Measurements from ENCODE around the gene S100A5.

S100A5 gene

DNA sequence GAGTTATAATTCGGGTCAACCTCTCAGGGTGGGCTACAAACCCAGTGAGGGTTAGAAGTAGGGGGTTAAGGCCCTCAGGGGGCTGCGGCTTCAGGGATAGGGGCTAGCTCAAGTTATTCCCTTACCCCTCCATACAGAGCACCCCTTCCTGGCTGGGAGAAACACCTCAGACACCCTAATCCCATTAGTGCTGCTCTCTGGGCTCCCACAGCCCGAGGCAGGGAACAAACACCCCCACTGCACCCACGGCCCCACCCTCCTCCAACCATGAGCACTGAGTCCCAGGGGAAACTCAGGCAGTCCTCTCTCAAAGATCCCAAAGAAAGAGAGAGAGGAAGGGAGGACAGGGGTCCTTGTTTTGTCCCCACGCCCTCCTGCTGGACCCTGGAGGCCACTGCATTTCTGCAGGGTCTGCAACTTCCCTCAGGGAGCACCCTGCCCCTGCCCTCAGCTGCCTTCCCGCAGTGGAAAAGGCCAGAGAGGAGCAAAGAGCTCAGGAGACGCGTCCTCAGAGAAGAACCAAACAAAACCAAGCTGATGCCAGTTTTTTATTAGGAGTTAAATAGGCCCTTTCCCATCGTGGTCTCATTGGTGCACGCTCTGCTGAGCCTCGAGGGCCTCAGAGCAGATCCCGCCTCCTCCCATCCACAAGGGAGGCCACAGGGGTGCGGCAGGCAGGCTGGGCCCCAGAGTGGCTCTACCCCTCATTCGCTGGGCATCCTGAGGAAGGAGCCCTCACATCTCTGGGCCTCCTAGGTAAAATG is 6.2 kb upstream of the S100A5 start:
- no peak for DNase-seq

DNA sequence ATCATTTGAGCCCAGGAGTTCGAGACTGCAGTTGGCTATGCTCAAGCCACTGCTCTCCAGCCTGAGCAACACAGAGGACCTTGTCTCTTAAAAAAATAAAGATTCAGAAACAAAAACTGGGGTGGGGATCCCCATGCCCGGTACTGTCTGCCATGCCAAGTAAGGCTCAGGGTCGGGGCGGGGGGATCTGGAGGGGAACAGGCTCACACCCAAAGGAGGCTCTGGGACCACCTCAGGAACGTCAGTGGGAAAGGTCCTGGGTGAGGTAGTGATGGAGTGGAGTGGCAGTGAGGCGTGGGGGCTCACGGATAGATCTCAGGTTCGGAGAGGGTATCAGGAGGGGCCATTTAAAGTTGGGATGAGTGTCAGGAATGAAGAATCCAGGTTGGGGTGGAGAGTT is 5.6 kb upstream of the S100A5 start:
- no peak for DNase-seq

DNA sequence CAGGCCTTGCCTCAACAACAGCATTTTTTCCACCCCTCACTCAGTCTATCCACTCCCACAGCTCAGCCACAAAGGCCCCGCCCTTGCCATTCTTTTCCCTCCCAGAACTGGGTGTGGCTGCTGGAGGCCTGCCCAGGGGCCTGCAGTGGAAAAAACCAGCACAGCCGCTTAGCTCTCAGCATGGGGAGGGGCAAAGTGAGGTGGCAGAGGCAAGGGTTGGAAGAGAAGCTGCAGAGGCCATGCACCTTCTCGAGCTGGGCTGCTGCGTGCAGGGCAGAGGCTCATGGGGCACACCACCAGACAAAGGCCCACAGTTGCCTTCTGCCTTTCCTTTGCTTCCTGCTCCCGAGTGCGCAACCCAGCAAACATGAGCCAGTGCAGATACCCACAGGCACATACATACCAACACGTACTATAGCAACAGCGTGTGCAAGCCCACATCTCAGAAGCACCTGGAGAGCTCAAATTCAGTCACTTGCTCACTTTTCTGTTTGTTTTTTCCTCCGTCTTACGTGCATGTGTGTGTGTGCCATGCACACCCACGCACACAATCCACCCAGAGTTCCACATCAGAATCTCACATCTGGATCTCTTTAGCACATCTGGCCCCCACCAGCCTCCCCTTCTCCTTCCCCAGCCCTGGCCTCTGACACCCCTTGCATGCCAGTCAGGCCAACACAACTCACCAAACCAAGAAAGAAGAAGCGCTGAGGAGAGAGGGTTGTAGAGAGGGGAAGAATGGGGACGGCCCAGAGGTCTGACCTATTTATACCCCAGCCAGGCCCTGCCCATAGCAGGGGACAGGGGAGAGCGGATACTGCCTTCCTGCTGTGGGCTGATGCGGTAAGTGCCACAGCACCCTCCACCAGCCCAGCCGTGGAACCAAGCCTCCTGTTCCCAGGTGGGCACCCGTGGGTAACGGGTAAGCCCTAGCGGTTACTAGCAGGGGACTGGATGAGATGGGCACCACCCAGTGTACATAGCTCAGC is 4.6 kb upstream of the S100A5 start, which contains the start of gene S100A4:
Gene S100A4, minus strand, starts transcription at position 740 of the 989 bp plus-strand sequence. CDS start 1,012 bp downstream, outside the sequence.
- DNase-seq: no peak

DNA sequence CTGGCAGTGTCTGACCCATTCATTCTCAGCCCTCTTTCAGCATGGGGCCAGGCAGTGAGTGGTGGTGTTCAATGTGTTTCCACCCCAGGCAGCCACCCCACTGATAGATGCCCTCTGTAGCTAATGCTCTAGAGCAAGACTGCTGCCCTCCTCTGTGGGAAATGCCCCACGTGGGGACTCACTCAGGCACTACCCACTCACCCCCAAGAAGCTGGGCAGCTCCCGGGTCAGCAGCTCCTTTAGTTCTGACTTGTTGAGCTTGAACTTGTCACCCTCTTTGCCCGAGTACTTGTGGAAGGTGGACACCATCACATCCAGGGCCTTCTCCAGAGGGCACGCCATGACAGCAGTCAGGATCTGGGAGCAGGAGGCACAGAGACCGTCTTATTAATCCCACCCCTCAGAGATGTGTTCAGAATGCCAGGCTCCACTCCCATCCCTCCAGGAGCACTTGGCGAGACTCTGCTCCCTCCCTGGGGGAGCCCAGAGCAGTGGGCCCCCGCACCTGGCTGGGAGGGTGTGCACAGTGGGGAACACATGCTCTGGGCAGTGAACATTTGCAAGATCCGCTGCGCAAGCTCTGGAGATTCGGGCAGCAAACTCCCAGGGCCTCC is 3.8 kb upstream of the S100A5 start:
- DNase-seq: no peak

DNA sequence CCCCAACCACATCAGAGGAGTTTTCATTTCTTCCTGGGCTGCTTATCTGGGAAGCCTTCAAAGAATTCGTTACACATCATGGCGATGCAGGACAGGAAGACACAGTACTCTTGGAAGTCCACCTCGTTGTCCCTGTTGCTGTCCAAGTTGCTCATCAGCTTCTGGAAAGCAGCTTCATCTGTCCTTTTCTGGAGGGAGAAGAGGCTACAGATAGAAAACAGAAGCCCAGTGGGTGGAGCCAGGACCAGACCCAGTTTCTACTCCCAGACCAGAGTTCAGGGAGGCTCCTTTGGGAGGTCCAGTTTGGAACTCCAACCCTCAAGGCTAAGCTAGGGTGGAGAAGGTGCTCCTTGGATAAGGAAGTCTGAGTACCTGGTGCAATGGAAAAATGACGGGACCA is 3.0 kb upstream of the S100A5 start:
- DNase-seq: no peak

DNA sequence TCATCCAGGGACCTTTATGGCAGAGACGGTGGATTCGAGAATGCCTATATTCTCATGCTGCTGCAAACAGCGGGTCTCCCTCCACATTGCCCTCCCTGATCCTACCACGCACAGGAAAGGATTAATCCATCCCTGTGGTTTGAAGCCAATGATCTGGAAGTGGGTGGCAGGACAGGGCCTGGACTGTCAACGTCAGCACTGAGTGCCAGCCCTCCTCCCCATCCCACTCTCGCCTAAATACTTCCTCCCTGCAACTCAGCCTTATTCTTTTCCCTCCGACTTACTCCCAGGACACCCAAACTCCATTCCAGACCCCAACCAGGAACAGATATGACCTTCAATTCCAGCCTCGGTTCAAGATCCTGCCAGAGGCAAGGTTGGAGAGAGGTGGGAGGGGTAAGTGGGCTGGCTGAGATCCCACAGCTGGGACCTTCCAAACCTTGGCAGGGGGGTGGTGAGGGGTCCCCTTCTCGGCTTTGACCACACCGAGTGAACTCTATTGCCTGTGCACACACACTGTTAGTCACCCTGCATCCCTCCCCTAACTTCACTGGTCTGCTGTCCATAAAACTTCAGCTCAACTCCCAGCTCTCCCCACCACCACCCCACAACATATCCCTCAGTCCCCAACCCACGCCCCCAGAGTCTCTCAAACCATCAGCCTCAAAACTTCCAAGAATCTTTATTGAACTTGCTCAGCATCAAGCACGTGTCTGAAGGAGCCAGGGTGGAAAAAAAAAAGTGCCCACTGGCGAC is 2.4 kb upstream of the S100A5 start:
- no peak for DNase-seq

DNA sequence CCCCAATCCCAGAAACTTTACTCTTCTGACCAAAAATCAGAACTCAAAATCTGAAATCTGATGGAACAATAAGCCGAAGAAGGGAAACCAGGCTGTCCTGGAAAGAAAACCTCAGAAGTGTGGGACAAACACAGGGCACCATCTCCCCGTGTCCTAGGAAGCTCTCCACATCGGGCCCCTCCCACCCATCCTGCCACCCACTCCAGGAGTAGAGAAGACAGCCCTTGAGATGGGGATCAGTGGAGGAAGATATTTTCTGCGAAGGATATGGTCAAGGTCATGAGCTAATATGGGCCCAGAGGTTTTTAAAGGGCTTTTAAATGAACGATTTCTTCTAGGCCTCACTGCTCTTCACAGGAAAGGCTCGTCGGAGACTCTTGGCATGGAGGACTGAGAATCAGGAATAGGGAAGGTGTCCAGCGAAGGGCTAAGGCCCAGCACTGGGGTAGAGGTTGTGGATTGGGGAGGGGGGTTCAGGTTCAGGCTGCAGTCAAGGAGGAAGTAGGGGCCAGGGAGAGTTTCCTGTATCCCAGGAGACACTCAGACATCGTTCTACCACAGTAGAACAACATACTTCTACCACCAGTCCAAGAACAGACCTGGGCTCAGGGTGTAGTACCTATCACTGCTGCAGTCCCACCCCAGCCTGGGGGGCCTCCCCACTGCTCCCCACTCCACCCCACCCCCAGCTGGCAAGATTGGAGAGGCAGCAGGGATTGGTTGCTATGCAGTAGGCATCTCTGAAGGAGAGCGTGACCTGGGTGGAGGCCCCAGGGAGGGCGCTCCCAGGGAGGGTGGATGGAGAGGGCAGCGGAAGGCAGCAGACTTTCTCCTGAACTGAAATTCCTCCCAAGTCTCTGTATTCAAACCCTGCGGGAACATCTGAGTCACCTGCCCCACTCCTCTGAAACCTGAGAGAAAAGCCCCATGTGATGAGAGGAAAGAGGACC is 1.2 kb upstream of the S100A5 start:
- DNase-seq: no peak

DNA sequence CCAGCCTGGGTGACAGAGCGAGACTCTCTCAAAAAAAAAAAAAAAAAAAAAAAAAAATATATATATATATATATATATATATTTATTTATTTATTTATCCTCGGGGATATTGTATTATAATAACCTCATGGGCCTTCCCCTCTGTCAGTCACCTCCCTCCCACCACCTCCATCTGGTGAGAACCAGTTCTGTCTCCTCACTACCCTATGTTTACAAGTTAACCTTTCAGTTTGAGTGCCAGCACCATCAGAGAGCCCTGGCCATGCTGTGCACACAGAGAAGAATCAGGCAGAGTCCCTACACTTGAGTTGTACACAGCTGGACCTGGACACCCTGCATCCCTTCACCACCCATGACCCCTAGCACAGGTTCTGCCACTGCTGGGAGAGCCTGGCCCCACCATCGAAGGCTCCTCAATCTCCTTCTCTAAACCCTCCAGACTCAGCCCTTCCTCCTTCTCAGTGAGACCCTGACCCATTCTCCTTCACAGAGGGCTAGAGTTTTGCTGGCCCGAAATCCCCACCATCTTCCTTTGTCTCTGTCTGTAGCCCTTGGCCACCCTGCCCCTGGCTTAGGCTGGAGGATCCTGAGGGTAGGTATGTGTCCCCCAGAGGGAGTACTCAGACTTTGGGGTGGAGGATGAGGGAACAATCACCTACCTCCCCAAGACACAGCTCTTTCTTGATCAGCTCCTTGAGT is 1.2 kb downstream of the S100A5 start:
- DNase-seq: no peak

DNA sequence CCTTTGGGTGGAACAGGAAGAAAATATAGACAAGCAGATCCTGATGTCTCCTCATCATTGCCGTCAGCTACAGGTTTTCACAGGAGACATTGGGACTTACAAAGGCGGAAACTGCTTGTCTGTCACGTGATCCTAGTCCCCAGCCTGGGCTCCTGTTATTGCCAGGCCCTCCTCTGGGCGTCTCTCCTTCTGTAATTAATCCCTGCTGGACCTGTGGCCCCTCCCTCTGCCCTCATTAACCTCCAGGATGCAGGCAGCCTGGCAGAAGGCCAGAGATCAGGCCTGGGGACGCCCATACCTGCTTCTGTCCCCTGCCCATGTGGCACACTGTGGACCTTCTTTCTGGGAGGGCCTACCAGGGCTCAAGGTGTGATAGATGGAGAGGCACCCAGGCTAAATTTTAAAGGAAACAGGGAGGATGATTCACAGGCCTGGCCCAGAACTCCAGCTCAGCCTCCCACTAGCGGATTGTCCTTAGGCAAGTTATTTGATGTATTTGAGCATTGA is 2.4 kb downstream of the S100A5 start:
- DNase-seq: no peak

DNA sequence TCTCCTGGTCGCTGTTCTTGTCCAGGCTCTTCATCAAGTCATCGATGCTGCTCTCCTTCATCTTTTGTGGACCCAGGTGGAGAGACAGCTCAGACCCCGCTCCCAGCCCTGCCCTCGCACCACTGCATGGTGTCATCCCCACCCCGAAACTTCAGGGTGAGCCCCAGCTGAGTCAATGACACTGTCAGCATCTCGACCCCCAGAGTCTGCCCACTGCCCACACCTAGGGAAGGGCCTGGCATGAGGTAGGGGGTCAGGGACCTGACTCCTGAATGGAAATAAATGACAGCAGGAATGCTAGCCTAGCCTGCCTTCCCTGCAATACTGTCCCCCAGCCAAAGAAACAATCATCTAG is 3.4 kb downstream of the S100A5 start:
- no peak for DNase-seq

DNA sequence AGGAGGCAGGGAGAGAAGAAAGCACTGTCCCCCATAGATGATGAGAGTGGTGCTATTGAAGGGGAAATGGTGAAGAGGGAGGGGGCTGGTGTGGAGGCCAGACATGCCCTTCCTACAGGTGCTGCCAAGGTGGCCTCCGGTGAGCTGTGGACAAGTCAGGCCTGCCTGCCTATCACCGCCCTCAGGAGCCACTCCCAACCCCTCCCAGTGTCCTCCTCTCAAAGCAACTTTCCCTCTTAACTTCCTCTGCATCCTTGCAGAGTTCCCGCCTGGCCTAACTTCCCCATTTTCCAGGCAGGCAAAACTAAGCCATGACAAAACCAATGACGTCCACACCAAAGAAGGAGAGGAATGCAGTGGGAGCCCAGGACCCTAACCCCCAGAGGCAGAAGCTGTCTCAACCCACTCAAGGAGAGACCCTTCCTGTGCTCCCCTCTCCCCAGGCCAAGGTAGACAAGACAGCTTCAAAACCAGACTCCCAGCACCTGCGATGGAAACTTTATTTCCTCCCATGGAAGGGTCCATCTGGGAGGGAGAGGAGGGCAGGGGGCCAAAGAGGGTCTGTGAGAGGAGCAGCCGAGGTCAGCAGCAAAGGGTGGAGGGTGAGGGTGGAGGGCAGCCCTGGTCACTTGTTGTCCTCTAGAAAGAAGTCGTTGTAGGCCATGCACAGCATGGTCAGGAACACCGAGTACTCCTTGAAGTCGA is 3.9 kb downstream of the S100A5 start:
- no peak for DNase-seq

DNA sequence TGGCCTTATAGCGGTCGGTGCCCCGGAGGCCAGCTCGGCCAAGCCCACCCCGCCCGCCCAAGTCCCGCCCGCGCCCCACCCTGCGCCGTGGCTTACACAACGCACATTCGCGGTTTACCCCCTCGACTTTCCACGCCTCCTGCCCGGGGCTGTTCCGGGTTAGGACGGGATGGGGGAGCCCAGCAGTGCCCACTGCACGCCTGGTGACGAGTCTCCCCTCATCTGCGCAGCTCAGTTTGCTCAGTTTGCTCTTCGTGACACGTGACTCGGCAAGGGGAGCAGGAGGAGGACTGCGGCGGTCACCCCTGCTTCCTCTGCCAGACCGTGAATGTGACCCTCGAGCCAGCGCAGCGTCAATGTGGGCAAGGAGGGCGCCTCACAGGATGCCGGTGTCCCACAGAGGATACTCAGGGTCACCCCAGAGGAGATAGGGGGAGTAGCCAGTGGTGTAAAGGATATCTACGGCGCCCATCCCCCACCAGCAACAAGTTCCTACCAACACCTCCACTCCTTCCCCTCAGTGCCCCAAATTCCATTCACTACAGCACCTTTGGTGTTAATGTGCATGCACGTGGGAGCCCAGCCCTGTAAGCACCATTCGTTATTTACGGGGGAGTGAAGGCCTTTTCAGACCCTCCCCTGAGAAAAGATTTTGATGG is 4.6 kb downstream of the S100A5 start:
- DNase-seq: no peak

DNA sequence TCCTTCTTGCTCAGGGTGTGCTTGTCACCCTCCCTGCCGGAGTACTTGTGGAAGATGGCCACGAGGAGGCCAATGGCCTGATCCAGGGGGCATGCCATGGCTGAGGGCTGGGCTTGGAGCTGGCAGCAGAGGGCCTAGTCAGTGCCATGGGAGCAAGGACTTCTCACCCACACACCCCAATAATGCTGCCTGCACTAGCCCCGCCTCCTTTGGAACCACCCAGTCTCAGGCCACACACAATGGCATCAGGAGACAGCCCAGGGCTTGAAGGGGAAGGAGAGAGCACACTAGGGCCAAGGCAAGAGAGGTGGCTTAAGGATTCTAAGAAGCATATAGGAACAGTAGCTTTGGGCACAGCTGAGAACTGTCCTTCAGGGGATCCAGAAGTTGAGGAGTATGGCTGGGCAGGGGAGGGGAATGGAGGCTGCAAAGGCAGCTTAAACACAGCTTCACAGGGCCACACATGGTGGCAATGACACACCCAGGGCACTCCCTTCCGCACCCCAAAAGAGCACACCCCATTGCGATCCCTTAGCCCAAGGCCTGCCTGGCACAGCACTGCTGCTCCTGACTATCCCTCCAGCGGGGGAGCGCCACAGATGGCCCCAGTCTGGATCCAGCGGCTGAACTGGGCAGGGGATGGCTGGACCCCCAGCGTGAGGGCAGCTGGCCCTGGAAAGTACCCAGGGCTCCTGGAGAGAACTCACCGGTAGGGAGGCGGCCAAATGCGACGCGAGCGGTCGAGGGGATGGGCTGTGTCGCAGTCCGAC is 5.3 kb downstream of the S100A5 start, which contains the start of gene S100A6:
Gene S100A6, minus strand, starts transcription at position 750 of the 770 bp plus-strand sequence. Its CDS starts 652 bp downstream, at position 98.
- no peak for DNase-seq

DNA sequence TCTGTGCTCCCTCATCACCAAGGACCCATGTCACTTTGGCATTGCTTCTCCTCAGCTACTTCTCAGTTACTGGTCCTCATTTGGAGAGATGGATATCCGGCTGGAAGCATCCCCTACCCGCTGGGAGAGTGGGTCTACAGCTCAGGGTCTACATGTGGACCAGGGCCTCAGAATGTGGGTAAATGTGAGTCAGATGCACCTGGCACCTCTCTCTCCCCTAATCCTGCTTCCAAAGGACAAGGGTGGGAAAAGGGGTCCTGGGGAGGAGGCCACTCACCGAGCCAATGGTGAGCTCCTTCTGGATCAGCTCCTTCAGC is 5.9 kb downstream of the S100A5 start:
- no peak for DNase-seq

DNA sequence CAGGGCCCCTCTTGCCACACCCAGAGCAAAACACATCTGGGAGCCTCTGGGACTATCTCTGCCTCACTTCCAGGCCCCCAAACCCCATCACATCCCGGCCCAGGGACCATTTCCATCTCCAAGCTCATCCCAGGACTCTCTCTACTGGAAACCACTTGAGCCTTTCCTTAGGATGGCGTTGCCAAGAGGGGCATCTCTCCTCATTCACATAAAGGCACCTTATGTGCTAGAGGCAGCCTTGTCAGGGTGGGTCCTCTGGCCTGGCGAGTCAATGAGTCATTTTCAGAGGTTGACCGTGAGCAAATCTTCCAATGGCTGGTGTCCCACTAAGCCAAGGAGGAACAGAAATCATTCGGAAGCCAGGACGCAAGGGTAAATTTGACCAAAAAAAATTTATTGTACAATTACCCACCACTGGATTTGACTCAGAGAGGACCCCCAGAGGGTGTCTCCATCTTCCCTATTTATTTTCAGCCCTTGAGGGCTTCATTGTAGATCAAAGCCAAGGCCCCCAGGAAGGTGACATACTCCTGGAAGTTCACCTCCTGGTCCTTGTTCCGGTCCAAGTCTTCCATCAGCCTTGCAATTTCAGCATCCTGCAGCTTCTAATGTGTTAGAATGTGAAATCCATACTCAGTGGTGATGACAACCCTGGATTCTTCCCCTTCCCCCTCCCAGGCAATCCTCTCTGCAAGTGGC is 6.4 kb downstream of the S100A5 start:
- no peak for DNase-seq

DNA sequence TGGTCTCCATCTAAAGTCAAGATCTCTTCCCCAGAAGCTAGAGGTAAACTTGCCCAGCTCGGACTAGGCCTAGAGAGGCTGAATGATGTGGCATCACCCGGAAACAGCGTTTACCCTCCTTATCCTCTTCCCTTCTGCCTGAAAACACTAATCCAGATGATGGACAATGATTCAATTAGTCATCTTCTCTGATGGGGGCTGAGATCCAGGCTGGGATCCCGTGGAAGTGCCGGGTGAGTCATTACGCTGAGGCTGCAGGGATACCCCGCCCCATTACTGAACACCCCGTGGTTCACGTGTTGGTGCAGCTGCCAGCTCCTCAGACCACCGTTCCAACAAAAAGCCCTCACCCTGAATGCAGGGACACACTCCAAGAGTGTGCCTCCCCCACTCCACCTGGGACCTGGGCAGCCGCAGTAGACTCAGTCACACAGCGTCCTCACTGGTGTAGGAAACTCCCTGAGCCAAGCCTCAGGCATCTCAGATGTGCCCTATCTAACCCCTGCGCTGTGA is 7.0 kb downstream of the S100A5 start:
- DNase-seq: no peak

DNA sequence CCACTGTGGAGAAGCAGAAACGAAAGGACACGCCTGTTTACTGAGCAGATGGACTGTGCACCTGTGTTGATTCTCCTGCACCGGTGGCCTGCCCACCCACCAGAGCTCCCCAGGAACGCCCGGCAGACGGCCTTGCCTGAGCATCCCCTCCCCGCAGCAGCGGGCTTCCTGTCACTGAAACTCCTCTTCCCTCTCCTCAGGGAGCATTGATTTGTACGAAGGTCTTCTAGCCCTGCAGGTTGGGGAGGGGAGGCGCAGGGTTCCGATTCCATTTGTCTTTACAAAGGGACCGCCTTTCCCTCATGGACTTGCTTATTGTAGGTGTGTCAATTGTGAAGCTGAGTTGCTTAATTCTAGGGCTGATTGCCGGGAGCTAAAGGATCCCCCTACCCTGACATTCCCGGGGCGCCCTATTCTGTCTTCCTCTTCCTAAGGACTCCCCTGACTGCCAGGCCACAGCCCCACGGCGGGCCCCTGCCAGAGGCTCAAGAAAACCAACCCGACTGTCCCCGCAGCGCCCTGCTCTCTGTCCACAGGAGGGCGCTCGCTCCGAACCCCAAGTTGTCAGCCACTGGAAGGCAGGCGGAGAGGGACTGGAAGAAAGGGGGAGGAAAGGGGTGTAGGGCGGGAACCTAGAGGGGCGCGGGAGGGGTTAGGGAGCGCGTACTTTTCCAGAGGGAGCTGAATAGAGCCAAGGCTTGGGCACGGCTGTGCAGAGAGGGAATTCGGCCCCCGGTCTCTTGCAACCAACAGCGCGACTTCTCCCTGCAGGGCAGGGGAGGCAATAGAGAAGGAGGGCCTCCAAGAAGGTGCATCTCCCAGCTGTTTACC is 7.8 kb downstream of the S100A5 start:
- DNase-seq: peak; percentile 39
